GM19328 (cell line): ENCODE results near the gene TOM1L1.

Experiments used
- ATAC-seq: cut with Tn5 transposase; IDR thresholded peaks from one replicate; pipeline ENCODE4 v1.9.1; 2021; ENCODE audit warnings: mild to moderate bottlenecking, moderate library complexity; ENCODE audit not compliant: unreplicated experiment

The TOM1L1 gene

DNA sequence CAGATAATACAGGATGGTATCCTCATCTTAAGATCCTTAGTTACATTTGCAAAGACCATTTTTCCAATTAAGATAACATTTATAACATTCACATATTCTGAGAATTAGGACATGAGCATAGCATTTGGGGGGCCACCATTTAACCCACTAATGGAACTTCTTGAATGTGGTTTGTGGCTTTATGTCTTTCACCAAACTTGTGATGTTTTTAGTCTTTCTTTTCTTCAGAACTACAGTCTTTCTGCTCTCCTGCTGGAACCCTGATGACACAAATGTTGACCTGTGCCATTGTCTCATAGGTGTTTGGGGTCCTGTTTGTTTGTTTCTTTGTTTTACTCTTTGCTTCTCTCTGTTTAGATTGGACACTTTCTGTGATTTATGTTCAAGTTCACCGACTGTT is 44.6 kb downstream of the TOM1L1 start:
- no peak for ATAC-seq

DNA sequence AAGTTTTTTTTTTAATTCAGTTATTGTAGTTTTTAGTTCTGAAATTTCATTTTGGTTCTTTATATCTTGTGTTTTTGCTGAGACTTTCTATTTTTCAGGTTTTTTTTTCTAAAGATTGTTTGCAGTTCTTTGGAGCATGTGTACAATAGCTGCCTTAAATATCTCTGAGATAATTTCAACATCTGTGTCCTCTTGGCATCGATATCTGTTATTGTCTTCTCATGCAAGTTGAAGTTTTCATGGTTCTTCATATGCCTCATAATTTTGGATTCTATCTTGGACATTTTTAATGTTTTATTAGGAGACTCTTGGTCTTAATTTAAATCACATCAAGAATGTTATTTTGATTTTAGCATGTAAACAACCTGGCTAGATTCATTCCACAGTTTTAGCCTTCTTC is 45.0 kb downstream of the TOM1L1 start:
- no peak for ATAC-seq

DNA sequence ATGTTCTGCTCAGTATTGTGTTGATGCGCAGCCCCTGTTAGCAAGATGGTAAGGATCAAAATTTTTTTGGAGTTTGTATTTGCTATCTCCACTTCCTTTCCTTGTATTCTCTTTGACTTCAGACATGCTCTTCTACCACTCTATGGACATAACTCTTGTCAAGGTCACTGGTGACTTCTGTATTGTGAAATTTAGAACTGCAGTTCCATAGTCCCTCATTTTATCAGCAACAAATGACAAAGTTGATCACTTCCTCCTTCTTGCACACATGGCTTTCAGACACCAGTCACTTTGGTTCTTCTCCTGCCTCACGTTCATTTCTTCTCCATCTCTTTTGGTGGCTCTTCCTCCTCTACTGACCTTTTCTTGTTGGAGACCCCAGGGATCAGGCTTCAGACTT is 46.7 kb downstream of the TOM1L1 start:
- ATAC-seq, result no peak

DNA sequence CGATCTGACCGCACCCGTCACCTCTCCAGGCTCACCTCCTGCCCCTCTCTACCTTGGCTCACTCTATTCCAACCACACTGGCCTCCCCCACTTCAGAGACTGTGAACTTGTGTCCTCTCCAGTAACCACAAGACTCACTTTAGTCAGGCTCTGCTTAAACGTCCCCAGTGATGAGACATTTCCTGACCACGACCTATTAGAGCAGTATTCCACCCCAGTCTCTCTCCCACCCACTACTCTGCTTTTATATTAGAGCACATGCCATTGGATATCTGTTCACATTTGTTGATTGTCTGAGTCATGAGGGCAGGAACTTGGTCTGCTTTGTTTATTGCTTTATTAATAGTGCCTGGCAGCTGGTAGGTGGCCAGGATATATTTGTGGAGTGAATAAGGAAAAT is 47.7 kb downstream of the TOM1L1 start:
- ATAC-seq, result no peak

DNA sequence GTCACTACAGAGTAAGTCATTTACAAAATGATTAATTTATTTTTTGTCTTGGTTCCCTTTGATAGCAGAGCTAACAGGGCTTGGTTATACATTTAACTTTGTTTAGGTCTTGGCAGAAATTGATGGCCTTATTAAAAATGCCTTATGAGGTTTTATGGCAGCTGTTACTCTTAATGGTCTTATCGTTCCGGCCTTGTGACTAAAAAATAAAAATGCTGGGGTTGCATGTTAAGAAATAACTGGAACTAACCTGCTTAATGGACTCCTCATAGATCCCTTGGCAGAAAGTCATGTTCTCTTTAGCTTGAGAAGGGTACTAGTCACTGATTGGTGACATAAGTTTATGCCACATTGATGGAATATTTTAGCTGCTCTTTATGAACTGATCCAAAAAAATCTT is 49.5 kb downstream of the TOM1L1 start:
- ATAC-seq, result no peak

DNA sequence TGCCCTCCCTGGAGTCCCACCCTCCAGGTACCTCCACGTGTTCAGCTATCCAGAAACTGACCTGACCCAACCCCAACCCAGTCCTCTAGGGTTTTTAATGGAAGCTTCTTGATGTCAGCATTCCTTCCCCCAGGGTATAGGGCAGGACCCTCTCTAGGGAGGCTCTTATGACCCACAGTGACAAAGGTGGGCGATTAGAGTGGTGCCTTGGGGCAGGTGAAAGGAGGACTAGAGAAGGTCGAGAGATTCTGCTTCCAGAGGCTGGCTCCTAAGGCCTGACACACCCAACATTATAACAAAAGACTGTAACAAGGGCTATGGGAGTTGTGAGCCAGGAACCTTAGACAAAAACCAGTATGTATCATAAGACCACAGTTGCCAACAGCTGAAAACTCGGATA is 50.6 kb downstream of the TOM1L1 start:
- no peak for ATAC-seq

DNA sequence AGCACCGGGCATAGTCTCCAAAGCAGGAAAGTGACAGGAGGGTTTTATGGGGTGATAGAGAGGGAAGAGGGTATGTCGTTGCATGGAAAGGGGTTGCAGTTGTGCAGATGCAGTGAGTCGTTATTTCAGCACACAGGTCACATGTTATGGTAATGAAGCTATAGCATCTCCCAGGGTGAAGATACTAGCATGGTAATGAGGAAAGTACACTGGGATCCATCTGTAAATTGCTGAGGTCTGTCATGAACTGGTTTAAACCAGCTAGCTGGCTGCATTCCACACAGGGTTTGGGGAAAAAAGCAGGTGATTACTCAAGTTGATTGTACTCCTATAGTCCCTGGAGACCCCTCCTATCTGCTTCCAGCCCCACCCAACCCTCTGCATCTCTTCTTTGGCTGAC is 56.1 kb downstream of the TOM1L1 start:
- ATAC-seq, result no peak

DNA sequence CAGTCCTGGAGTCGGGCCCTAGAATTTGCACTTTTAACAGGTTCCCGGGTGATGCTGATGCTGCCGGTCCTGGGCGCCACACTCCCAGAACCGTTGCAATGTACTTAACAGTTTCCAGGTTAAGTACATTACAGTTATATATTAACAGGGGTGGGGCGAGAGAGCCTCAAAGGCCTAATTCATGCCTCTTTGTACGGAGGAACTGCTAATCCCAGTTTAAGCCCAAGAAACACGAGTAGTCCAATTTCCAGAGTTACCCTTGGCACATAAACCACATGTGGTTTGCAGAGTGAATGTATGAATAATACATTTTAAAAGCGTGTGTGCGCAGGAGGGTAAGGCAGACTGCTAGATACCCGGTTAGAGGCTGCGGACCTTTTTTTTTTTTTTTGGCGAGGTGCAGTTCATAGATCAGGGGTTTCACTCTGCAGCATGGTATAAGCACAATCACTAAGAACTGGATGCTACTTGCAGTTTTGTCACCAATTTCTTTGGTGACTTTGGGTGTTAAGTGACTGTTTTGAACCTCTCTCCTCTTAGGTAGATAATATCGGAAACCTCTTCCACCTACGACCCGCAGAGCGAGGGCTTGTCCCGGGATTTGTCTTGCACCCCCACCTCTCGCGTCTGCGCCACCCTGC is 67.1 kb downstream of the TOM1L1 start:
- peak; percentile 19 for ATAC-seq

DNA sequence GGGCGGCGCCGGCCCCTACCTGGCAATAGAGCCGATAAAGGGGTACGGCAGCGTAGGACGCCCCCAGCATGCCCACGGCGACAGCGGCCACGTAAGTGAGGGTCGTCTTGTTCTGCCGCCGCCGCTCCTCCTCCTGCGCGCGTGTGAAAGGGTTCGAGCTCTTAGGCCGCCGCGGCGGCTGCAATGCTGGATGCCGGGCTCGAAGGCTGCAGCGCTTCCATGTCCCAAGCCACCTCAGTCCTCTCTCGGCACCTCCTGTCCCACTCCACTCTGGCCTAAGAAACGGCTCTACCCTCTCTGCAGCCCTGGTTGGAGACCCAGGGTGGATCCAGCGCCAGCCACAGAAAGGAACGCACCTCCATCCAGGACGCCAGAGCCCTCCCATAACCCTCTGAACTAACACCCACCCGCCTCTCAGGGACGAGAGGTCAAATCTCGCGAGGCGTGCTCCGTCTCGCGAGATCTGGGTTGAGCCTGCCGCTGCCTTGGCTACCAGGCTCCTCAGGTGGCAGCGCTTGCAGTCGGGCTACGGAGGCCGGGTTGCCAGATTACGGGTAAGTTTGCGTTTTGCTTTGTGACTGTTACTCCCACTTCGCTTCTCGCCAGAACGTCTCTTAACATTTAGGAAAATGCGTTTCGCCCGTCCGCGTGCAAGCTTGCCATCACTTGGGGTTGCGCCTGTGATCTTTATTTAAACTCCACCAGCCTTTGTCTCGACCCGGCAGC is 67.8 kb downstream of the TOM1L1 start, which contains the start of the genes COX11 and STXBP4:
Gene COX11 (minus strand): TSS at position 393 of the 726 bp plus-strand sequence. CDS start 8 bp downstream, at position 385.
Gene STXBP4 (plus strand): TSS at position 504 of the 726 bp plus-strand sequence. CDS start 17,455 bp downstream, outside the sequence.
- ATAC-seq, result peak; percentile 93

DNA sequence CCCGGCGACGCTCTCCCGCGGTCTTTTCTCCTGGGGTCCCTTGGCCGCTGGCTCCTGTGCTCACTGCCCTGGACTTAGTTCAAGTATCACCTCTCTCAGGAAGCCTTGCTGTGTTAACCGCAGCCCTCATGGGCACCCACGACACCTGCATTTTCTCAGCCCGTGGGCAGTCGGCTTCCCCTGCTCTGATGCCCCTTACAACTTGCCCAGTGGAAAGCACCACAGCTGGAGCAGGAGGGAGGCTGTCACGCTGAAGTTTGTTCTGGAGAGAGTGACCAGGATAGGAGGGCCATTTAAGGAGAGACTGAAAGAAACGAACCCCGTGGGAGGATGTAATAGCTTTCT is 68.3 kb downstream of the TOM1L1 start:
- peak; percentile 27 for ATAC-seq

DNA sequence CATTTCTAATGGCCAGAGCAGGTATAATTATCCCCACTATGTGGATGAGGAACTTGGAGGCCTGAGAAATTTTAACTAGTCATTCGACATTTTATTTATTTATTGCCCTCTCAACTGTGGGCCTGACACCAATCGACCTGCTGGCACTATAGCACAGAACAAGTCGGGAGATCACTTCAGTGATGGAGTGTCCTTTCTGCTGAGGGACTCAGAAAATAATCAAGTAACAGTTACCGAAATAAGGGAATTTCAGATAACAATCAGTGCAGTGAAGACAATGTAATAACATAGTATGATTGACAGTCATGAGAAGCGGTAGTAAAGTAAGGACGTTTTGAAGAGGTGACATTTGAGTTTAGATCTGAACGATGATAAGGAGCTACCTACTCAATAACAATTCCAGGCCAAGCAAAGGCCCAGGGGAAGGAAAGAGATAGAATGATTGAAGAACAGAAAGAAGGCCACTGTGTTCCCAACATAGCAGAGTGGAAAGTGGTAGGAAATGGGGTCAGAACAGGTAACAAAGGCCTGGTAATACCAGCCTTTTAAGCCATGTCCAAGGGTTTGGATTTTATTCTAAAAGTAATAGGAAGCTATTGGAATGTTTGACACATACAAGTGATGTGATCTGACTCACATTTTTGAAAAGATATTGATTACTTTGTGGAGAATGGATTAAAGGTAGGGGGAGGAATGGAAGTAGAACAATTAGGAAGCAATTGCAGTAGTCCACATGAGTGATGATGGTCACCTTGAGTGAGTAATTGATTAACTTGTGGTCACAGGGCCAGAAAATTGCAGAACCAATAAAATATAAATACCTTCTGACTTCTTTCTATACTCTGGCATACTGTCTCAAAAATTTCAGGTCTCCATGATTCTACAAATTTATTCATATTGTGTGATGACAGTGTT is 69.3 kb downstream of the TOM1L1 start:
- ATAC-seq, result no peak

DNA sequence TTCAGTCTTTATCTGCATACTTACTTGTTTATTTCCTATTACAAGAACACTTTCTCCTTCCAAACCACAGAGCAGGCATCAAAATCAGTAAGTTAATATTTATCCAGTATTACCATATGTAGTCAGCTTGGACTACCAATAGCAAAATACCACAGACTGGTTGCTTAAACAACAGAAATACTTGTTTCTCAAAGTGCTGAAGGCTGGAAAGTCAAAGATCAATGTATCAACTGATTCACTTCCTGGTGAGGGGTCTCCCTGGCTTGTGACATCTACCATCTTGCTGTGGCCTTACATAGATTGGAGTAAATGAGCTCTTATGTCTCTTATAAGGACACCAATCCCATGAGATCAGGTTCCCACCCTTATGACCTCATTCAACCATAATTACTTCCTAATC is 70.5 kb downstream of the TOM1L1 start:
- no peak for ATAC-seq

DNA sequence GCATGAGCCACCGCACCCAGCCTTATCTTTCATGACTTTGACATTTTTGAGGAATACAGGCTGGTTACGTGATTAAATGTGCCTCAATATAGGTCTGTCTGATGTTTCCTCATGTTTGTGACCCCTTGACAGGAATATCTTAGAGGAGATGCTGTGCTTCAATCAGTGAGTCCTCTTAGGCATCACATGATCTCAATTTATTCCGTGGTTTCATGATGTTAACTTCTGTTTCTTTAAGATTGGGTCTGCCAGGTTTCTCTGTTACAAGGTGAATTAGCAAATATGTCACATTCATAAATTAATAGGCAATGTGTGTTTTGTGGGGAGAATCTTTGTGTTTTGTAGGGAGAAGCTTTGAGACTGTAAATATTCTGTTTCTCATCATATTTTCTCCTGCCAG is 71.2 kb downstream of the TOM1L1 start:
- no peak for ATAC-seq

DNA sequence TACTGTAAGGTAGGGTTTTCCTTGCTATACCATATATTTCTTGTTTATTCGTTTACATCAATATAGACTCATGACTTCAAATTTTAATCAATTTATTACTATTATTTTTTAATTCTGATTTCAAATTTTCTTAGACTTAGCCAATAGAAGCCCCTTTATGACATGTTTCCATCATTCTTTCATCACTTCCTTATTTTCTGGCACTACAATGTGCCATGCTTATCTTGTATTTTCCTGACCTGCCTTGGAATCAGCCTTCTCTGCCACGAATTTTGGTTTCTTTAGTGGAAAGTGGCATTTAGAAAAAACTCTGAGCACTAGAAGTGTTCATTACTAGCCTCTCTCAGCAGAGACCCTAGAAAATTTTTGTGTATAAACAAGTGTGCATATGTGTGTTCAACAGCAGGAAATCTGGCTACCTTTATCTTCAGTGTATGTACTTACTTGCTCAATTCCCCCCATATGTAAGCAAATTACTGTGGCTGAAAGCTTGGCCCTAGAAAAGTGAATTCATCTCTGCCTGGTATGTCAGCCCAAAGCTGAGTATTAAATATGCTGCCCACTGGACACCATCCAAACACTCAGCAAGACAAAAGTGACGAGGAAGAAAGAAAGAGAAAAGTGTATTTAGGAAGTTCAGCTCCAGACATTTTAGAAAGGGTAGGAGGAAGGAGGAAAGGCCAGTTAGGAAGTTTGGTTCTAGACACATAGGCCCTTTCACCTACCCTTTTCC is 71.9 kb downstream of the TOM1L1 start:
- no peak for ATAC-seq

DNA sequence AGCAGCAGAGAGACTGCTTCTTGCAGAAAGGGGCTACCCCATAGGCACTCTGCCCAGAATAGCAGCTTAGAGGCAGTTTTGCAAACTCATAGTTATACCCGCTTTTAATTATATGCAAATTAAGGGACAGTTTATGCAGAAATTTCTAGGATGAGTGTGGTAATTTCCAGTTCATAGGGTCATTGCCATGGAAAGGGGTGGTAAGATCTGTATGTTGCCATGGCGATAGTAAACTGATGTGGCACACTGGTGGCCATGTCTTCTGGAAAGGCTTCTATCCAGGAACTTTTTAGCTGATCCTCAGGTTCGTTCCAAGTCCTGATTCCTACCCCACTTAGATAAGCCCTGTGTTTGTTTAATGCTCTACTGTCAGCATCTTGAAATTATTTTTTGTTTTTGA is 74.1 kb downstream of the TOM1L1 start:
- no peak for ATAC-seq

DNA sequence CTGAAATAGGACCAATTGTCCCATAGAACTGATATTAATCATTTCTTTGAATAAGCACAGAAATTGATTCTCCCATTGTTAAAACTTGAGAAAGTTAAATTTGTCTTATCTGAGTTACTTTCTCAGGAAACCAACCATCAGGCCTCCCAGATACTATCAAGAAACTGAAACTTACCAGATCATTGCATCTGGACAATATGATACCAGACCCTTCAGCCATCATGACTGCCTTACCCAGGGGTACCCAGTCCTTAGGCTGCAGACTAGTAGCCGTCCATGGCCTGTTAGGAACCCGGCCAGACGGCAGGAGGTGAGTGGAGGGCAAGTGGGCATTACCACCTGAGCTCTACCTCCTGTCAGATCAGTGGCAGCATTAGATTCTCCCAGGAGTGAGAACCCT is 75.7 kb downstream of the TOM1L1 start:
- ATAC-seq, result no peak

DNA sequence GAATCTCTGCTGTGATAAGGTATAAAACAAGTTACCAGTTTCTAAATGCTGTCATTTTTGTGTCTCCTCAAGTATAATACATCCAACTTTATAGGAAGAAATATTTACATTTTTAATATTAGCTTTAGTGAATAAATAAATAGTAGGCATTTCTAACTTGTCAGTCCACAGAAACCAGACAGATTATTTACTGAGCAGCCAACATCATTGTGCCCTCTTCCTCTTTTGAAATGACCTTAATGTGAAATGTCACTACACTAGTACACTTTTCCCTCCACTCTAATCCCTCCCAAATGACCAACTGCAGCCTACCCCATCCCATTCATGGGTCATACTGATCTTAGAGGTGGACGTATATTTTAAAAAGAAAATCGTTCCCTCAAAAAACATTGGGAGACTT is 77.1 kb downstream of the TOM1L1 start:
- ATAC-seq, result no peak

DNA sequence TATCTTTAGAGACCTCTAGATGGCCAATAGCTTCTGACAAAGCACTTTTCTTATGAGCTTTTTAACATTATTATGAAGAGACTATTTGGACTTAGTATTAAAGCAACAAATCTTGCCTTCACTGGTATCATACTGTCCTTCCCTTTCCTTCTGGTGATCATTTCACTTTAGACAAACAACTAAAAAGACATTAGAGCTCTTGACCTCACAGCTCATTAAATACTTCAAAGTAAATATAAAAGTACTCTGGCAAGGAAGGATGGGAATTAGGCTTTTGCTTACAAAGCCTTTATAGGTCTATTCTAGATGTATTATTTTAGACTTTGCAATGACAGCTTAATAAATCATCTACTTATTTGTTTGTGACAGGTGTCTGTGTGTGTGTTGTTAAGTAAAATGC is 79.0 kb downstream of the TOM1L1 start:
- ATAC-seq, result no peak

DNA sequence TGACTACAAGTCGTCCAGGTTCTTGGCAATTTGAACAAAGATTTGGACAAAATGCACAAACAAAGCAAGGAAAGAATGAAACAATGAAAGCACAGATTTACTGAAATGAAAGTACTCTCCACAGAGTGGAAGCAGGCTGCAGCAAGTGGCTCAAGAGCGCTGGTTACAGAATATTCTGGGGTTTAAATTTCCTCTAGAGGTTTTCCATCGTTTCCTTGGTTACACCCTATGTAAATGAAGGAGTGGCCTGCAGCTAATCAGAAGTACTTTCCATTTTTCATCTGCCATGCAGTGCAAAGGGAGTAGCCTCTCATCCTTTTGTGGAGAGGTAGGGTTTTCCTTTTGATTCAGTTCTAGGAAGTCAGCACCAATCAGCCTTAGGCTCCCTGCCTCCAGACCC is 79.7 kb downstream of the TOM1L1 start:
- ATAC-seq, result no peak

DNA sequence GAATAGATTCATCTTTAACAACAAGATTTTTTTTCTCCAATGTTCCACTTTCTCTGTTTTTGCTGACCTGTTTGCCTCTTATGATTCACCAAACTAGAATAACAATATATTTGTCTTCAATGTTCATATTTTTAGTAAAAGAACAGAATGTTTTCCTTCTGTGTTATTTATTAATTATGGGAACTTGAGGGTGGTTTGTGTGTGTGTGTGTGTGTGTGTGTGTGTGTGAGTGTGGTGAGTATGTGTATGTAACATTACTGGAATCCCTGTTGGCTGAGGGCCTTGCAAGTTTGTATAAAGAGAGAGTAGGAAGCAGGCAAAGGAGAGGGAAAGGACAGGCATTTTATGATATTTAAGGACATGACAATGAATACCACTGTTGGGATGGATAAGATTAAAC is 81.7 kb downstream of the TOM1L1 start:
- ATAC-seq, result no peak

DNA sequence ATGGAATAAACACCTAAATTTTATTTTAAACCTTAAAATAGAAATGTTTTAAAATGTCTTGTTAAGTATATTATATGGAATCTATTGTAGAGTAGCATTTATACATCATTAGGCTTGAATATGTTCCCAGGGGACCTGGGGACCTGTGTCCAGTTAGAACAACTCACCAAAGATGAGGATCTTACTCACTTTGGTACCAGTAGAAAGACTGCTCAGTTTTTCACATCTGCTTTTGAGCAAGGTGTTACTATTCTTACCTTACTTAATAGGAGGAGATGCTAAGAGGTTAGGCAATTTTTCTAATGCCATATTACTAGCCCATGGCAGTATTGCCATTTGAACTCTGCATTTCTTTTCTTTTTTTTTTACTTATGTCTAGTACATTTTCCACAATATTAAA is 82.6 kb downstream of the TOM1L1 start:
- ATAC-seq, result no peak
